ENCODE measurements around the gene IFI30. TPM values are rescaled to one million over a fixed set of nuclear protein-coding genes. Genes with fewer than 3 reads are reported as not detected.

IFI30 gene
- total and polyA plus RNA-seq, 2 experiments from 2014 or later = 27.4 to 34.4 TPM

DNA sequence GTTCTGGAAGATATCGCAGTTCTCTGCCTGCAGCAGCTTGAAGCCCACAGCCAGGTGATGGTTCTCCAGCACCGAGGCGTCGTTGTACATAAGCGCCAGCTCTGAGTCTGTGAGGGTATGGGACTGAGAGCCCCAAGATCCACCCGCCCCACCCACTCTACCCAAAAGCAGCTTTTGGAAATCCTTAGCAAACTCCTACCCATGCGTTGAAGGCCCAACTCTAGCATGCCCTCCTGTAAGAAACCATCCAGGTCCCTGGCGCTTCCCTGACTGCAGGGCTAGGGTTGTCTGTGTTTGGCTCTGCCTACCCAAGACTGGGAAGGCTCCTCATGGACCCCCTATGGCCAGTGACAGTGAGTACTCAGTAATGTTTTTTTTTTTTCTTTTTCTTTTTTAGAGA is 43.2 kb downstream of the IFI30 start (continued):
- TF ChIP-seq, protein P1, sequence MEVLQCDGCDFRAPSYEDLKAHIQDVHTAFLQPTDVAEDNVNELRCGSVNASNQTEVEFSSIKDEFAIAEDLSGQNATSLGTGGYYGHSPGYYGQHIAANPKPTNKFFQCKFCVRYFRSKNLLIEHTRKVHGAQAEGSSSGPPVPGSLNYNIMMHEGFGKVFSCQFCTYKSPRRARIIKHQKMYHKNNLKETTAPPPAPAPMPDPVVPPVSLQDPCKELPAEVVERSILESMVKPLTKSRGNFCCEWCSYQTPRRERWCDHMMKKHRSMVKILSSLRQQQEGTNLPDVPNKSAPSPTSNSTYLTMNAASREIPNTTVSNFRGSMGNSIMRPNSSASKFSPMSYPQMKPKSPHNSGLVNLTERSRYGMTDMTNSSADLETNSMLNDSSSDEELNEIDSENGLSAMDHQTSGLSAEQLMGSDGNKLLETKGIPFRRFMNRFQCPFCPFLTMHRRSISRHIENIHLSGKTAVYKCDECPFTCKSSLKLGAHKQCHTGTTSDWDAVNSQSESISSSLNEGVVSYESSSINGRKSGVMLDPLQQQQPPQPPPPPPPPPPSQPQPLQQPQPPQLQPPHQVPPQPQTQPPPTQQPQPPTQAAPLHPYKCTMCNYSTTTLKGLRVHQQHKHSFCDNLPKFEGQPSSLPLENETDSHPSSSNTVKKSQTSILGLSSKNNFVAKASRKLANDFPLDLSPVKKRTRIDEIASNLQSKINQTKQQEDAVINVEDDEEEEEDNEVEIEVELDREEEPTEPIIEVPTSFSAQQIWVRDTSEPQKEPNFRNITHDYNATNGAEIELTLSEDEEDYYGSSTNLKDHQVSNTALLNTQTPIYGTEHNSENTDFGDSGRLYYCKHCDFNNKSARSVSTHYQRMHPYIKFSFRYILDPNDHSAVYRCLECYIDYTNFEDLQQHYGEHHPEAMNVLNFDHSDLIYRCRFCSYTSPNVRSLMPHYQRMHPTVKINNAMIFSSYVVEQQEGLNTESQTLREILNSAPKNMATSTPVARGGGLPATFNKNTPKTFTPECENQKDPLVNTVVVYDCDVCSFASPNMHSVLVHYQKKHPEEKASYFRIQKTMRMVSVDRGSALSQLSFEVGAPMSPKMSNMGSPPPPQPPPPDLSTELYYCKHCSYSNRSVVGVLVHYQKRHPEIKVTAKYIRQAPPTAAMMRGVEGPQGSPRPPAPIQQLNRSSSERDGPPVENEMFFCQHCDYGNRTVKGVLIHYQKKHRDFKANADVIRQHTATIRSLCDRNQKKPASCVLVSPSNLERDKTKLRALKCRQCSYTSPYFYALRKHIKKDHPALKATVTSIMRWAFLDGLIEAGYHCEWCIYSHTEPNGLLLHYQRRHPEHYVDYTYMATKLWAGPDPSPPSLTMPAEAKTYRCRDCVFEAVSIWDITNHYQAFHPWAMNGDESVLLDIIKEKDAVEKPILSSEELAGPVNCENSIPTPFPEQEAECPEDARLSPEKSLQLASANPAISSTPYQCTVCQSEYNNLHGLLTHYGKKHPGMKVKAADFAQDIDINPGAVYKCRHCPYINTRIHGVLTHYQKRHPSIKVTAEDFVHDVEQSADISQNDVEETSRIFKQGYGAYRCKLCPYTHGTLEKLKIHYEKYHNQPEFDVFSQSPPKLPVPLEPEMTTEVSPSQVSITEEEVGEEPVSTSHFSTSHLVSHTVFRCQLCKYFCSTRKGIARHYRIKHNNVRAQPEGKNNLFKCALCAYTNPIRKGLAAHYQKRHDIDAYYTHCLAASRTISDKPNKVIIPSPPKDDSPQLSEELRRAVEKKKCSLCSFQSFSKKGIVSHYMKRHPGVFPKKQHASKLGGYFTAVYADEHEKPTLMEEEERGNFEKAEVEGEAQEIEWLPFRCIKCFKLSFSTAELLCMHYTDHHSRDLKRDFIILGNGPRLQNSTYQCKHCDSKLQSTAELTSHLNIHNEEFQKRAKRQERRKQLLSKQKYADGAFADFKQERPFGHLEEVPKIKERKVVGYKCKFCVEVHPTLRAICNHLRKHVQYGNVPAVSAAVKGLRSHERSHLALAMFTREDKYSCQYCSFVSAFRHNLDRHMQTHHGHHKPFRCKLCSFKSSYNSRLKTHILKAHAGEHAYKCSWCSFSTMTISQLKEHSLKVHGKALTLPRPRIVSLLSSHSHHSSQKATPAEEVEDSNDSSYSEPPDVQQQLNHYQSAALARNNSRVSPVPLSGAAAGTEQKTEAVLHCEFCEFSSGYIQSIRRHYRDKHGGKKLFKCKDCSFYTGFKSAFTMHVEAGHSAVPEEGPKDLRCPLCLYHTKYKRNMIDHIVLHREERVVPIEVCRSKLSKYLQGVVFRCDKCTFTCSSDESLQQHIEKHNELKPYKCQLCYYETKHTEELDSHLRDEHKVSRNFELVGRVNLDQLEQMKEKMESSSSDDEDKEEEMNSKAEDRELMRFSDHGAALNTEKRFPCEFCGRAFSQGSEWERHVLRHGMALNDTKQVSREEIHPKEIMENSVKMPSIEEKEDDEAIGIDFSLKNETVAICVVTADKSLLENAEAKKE (CRISPR knock-in tag; IDR thresholded peaks at IDR 0.05) = no peak
- TF ChIP-seq STAT1 (IDR thresholded peaks at IDR 0.05; ENCODE audit: unreplicated experiment) (no peak), JUNB (IDR thresholded peaks at IDR 0.05; ENCODE audit: unreplicated experiment) (no peak), POLR2AphosphoS5 (IDR thresholded peaks at IDR 0.05; ENCODE audit: low read depth) (no peak), EZH2 (IDR thresholded peaks at IDR 0.05; ENCODE audit: low read depth, unreplicated experiment) (no peak), CREB1 (CRISPR knock-in tag; IDR thresholded peaks at IDR 0.05; ENCODE audit: low read depth) (no peak), ZNF114 (CRISPR knock-in tag; IDR thresholded peaks at IDR 0.05) (no peak), EZH2phosphoT487 (IDR thresholded peaks at IDR 0.05; ENCODE audit: unreplicated experiment) (no peak), NANOG (IDR thresholded peaks at IDR 0.05; ENCODE audit: borderline replicate concordance) (no peak), ZNF331 (CRISPR knock-in tag; IDR thresholded peaks at IDR 0.05; ENCODE audit: low read depth) (no peak)
- TF ChIP-seq, protein P2, sequence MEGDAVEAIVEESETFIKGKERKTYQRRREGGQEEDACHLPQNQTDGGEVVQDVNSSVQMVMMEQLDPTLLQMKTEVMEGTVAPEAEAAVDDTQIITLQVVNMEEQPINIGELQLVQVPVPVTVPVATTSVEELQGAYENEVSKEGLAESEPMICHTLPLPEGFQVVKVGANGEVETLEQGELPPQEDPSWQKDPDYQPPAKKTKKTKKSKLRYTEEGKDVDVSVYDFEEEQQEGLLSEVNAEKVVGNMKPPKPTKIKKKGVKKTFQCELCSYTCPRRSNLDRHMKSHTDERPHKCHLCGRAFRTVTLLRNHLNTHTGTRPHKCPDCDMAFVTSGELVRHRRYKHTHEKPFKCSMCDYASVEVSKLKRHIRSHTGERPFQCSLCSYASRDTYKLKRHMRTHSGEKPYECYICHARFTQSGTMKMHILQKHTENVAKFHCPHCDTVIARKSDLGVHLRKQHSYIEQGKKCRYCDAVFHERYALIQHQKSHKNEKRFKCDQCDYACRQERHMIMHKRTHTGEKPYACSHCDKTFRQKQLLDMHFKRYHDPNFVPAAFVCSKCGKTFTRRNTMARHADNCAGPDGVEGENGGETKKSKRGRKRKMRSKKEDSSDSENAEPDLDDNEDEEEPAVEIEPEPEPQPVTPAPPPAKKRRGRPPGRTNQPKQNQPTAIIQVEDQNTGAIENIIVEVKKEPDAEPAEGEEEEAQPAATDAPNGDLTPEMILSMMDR (conservative IDR thresholded peaks at IDR 0.05; ENCODE audit: low read depth in 2 of 2) = no peak
- TF ChIP-seq, protein P3, sequence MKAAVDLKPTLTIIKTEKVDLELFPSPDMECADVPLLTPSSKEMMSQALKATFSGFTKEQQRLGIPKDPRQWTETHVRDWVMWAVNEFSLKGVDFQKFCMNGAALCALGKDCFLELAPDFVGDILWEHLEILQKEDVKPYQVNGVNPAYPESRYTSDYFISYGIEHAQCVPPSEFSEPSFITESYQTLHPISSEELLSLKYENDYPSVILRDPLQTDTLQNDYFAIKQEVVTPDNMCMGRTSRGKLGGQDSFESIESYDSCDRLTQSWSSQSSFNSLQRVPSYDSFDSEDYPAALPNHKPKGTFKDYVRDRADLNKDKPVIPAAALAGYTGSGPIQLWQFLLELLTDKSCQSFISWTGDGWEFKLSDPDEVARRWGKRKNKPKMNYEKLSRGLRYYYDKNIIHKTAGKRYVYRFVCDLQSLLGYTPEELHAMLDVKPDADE (IDR thresholded peaks at IDR 0.05) = no peak

All from GM23338 (cell line).